Renal cortical epithelial cell (primary cell): ENCODE data around the gene ART5. TPM values are rescaled to one million over a fixed set of nuclear protein-coding genes. Genes with fewer than 3 reads are reported as not detected.
"Not testable (repeated sequence)": the region's sequence is repeated elsewhere in the genome, so short reads cannot be mapped to it uniquely, and the experiment has no call there.

Experiments used
- DNase-seq: peaks from one replicate; pipeline ENCODE4 v3.0.0-alpha.2; 2011; ENCODE audit warnings: low read depth
- total RNA-seq: library from RNA; depleted of rRNA; stranded (reverse); fragments of >200 nt; gene quantifications from 2 replicates; pipeline ENCODE4 v1.2.3, GENCODE V29; 2014

ART5 gene
- total RNA-seq, 1 donor from 2014 or later: not detected

GRCh38 chr11:3657331-3657730, 15.5 kb upstream of the ART5 start:
- DNase-seq: not testable (repeated sequence)

- no peak for DNase-seq
These were observed 13.8 kb upstream of the ART5 start for GRCh38 chr11:3655547-3655946.

GRCh38 chr11:3652514-3652913, 10.7 kb upstream of the ART5 start:
- not testable (repeated sequence) for DNase-seq

- DNase-seq: not testable (repeated sequence)
These were observed 7.6 kb upstream of the ART5 start for GRCh38 chr11:3649374-3649773.

GRCh38 chr11:3648843-3649242, 7.1 kb upstream of the ART5 start:
- DNase-seq: not testable (repeated sequence)

- no peak for DNase-seq
These were observed 3.8 kb upstream of the ART5 start for GRCh38 chr11:3645552-3645951.

- DNase-seq: no peak
These were observed 3.0 kb upstream of the ART5 start, which contains the start of gene ART1 for GRCh38 chr11:3644817-3645235. ART1 (plus strand) TSS chr11:3645128; CDS start chr11:3659214, 14,086 bp downstream.

- not testable (repeated sequence) for DNase-seq
These were observed 1.3 kb upstream of the ART5 start for GRCh38 chr11:3643102-3643546.

GRCh38 chr11:3642071-3642951, 519 bp upstream of the ART5 start:
- DNase-seq: peak; percentile 52

GRCh38 chr11:3641191-3641590, 601 bp downstream of the ART5 start:
- no peak for DNase-seq

GRCh38 chr11:3639841-3640240, 2.0 kb downstream of the ART5 start:
- no peak for DNase-seq

GRCh38 chr11:3638513-3638912, 3.3 kb downstream of the ART5 start:
- no peak for DNase-seq

- DNase-seq: no peak
These were observed 4.6 kb downstream of the ART5 start for GRCh38 chr11:3637201-3637600.

- no peak for DNase-seq
These were observed 6.0 kb downstream of the ART5 start for GRCh38 chr11:3635641-3636375.

GRCh38 chr11:3632070-3632660, 9.6 kb downstream of the ART5 start:
- DNase-seq: peak; percentile 9

GRCh38 chr11:3631331-3631730, 10.5 kb downstream of the ART5 start:
- peak; percentile 7 for DNase-seq

GRCh38 chr11:3627291-3627690, 14.5 kb downstream of the ART5 start:
- peak; percentile 96 for DNase-seq

- no peak for DNase-seq
These were observed 15.4 kb downstream of the ART5 start for GRCh38 chr11:3626250-3626960.

GRCh38 chr11:3623767-3624458, 17.9 kb downstream of the ART5 start:
- no peak for DNase-seq

- no peak for DNase-seq
These were observed 18.7 kb downstream of the ART5 start for GRCh38 chr11:3623121-3623520.

- DNase-seq: no peak
These were observed 19.3 kb downstream of the ART5 start for GRCh38 chr11:3622521-3622920.
